Sigmoid colon (tissue), 7 donors: ENCODE data around the gene UNC45B. TPM values are rescaled to one million over a fixed set of nuclear protein-coding genes. Genes with fewer than 3 reads are reported as not detected.
A peak's percentile ranks its signal among the peaks of the same experiment; 100 is the strongest.

Source experiments
- DNase-seq: peaks from one replicate; pipeline ENCODE4 v3.0.0-alpha.2; 2019
- H3K27ac ChIP-seq, 4 donors: fragments of 200-600 bp; sonication (generic); one replicate each; pipeline ENCODE4 v1.5.1; 2016 to 2019; ENCODE audit warnings: mild to moderate bottlenecking in 1 of 4
- H3K27me3 ChIP-seq, 3 donors: fragments of 200-600 bp; sonication (generic); one replicate each; pipeline ENCODE4 v1.5.1; 2019; ENCODE audit warnings: mild to moderate bottlenecking in 1 of 3
- H3K36me3 ChIP-seq, 4 donors: fragments of 200-600 bp; sonication (generic); one replicate each; pipeline ENCODE4 v1.5.1; 2016 to 2019
- H3K4me1 ChIP-seq, 4 donors: fragments of 200-600 bp; sonication (generic); one replicate each; pipeline ENCODE4 v1.5.1; 2017 to 2019
- H3K4me3 ChIP-seq, 4 donors: fragments of 200-600 bp; sonication (generic); one replicate each; pipeline ENCODE4 v1.5.1; 2017 to 2019; ENCODE audit warnings: mild to moderate bottlenecking in 2 of 4, moderate library complexity in 1 of 4
- H3K9me3 ChIP-seq, 4 donors: fragments of 200-600 bp in 3 of 4; sonication (generic) in 3 of 4; one replicate each; pipeline versions ENCODE4 v1.5.1 to v1.6.1; 2013 to 2019
- CTCF ChIP-seq, 4 experiments: fragments of 450-650 bp in 3 of 4; fragments of 200-600 bp in 1 of 4; IDR thresholded peaks; one replicate each; pipeline ENCODE4 v1.5.1; 2016 to 2019; ENCODE audit warnings: antibody characterized with exemption in 4 of 4, mild to moderate bottlenecking in 3 of 4, moderate library complexity in 2 of 4
- EP300 ChIP-seq, 4 donors: sonication (generic); formaldehyde crosslinking; IDR thresholded peaks; one replicate each; pipeline ENCODE4 v1.6.1; 2017; ENCODE audit warnings: antibody characterized with exemption in 4 of 4
- POLR2A ChIP-seq, 2 donors: fragments of 450-650 bp; IDR thresholded peaks; one replicate each; pipeline ENCODE4 v1.6.1; 2016; ENCODE audit warnings: antibody characterized with exemption in 2 of 2, mild to moderate bottlenecking in 2 of 2, moderate library complexity in 2 of 2
- POLR2AphosphoS5 ChIP-seq, 4 donors: sonication (generic); formaldehyde crosslinking; IDR thresholded peaks; one replicate each; pipeline ENCODE4 v1.6.1; 2017; ENCODE audit warnings: antibody characterized with exemption in 4 of 4
- WGBS, 2 donors: extraction: QIAGEN DNeasy Blood & Tissue Kit; methylation state at CpG; one replicate each; pipeline ENCODE4 v1.1.7; 2013; 5-methylcytosine and 5-hydroxymethylcytosine counted together
- intact Hi-C: fragments of 100-400 bp; cut with DNase I; formaldehyde crosslinking; loops from one replicate; pipeline ENCODE4 v1.15.1; 2023
- polyA plus RNA-seq, 3 donors: library from polyadenylated mRNA; stranded (reverse); fragments of 200-250 nt; gene quantifications; one replicate each; pipeline ENCODE4 v1.2.3, GENCODE V29; 2013
- total RNA-seq, 4 donors: library from RNA; depleted of rRNA; stranded (reverse); fragments of >200 nt; gene quantifications; one replicate each; pipeline ENCODE4 v1.1.0, GENCODE V29; 2016
- donor health status: healthy with polysubstance abuse.
- donor health status: Bipolar disorder and iron deficiency.
- donor health status: healthy.

UNC45B gene
- total and polyA plus RNA-seq, 7 donors: under 0.01 to 0.03 TPM; not detected in 5

GRCh38 chr17:35166526-35166925 is 18.9 kb downstream of the UNC45B start:
- H3K4me3 ChIP-seq: no peak overlapping the region
- WGBS, 2 donors: 53 to 69% methylated on average over 5 of the region's 5 CpGs
- intact Hi-C loops: loop anchor here (10.0 kb wide), 1 partner anchor 578 kb away; no protein-coding TSS in a partner anchor
- no peaks in the 10 kb centered on the region for H3K9me3 ChIP-seq
- H3K4me1 ChIP-seq: no peaks in the 10 kb centered on the region
- DNase-seq: peak; percentile 49
- no peaks in the 10 kb centered on the region for H3K36me3 ChIP-seq
- no peak overlapping the region for H3K27ac ChIP-seq
- no peaks in the 10 kb centered on the region for H3K27me3 ChIP-seq
- TF ChIP-seq POLR2AphosphoS5 (IDR thresholded peaks at IDR 0.05): no peak
- TF ChIP-seq CTCF (IDR thresholded peaks at IDR 0.05): no peak
- TF ChIP-seq POLR2A (IDR thresholded peaks at IDR 0.05): no peak
- TF ChIP-seq EP300 (IDR thresholded peaks at IDR 0.05): no peak

DNA sequence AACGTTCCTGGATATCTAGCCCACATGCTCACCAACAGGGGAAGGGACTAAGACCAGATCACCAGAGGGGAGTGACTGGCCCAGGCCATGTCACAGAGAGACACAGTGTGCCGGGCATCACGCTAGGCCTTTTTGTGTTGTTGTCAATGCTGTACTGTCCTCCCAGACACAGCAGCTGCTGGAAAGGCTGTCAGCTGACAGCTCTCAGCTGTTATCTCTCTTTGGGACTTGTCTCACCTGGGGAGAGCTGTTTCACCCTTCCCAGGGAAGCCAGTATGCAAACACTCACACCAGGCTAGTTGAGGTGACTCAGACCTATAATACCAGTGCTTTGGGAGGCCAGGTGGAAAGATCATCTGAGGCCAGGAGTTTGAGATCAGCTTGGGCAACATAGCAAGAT is 19.4 kb downstream of the UNC45B start:
- 48 to 76% methylated on average over 3 of the region's 3 CpGs for WGBS, 2 donors
- H3K9me3 ChIP-seq: no peaks in the 10 kb centered on the region
- no peaks in the 10 kb centered on the region for H3K4me1 ChIP-seq
- H3K27me3 ChIP-seq: no peaks in the 10 kb centered on the region
- no peak overlapping the region for H3K4me3 ChIP-seq
- DNase-seq: peak; percentile 20
- H3K27ac ChIP-seq: no peak overlapping the region
- TF ChIP-seq EP300 (IDR thresholded peaks at IDR 0.05): no peak
- TF ChIP-seq POLR2A (IDR thresholded peaks at IDR 0.05): no peak
- no peak for TF ChIP-seq POLR2AphosphoS5 (IDR thresholded peaks at IDR 0.05)
- no peak for TF ChIP-seq CTCF (IDR thresholded peaks at IDR 0.05)
- intact Hi-C loops: loop anchor here (10.0 kb wide), 1 partner anchor 578 kb away; no protein-coding TSS in a partner anchor
- no peaks in the 10 kb centered on the region for H3K36me3 ChIP-seq

DNA sequence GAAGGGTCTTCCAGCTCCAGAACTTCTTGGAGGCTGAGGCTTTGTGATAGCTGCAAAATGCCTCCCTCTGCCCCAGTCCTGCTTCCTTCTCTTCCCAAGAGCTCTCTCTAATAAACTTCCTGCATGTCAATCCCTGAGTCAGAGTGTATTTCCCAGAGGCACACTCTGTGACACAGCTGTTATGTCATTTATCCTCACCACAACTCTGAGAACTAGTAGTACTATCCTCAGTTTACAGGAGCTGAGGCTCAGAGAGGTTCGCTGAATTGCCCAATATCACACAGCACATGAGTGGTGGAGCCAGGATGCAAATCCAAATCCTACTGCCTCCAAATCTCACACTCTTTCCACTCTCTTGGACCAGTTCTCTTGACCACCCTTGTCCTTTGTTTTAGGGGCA is 20.0 kb downstream of the UNC45B start:
- no peaks in the 10 kb centered on the region for H3K27me3 ChIP-seq
- H3K4me1 ChIP-seq: no peaks in the 10 kb centered on the region
- no peak overlapping the region for H3K27ac ChIP-seq
- peak; percentile 4 for DNase-seq
- H3K4me3 ChIP-seq: no peak overlapping the region
- intact Hi-C loops: loop anchor here (10.0 kb wide), 1 partner anchor 577 kb away; no protein-coding TSS in a partner anchor
- no peaks in the 10 kb centered on the region for H3K9me3 ChIP-seq
- no peak for TF ChIP-seq EP300 (IDR thresholded peaks at IDR 0.05)
- TF ChIP-seq POLR2A (IDR thresholded peaks at IDR 0.05): no peak
- TF ChIP-seq POLR2AphosphoS5 (IDR thresholded peaks at IDR 0.05): no peak
- 72 to 88% methylated on average over 1 of the region's 1 CpG for WGBS, 2 donors
- H3K36me3 ChIP-seq: no peaks in the 10 kb centered on the region

- Histone ChIP-seq H3K4me3 (no peak overlapping the region), H3K9me3 (no peaks in the 10 kb centered on the region), H3K36me3 (no peaks in the 10 kb centered on the region), H3K4me1 (no peaks in the 10 kb centered on the region), H3K27me3 (no peaks in the 10 kb centered on the region), H3K27ac (no peak overlapping the region)
- DNase-seq: no peak
- TF ChIP-seq CTCF (IDR thresholded peaks at IDR 0.05) (no peak), POLR2AphosphoS5 (IDR thresholded peaks at IDR 0.05) (no peak), POLR2A (IDR thresholded peaks at IDR 0.05) (no peak), EP300 (IDR thresholded peaks at IDR 0.05) (no peak)
- 89 to 91% methylated on average over 17 of the region's 17 CpGs for WGBS, 2 donors
- intact Hi-C loops: loop anchor here (2.0 to 10.0 kb wide), 3 partner anchors 142 to 575 kb away; no protein-coding TSS in a partner anchor
Measured at GRCh38 chr17:35169835-35170363, 22.3 kb downstream of the UNC45B start.

GRCh38 chr17:35170968-35171771 is 23.6 kb downstream of the UNC45B start:
- Histone ChIP-seq H3K27ac (no peak overlapping the region), H3K4me3 (no peak overlapping the region), H3K36me3 (no peaks in the 10 kb centered on the region), H3K27me3 (no peaks in the 10 kb centered on the region), H3K9me3 (no peaks in the 10 kb centered on the region), H3K4me1 (no peaks in the 10 kb centered on the region)
- intact Hi-C loops: loop anchor here (2.0 to 5.0 kb wide), 2 partner anchors 141 to 368 kb away; no protein-coding TSS in a partner anchor
- WGBS, 2 donors: 63 to 78% methylated on average over 18 of the region's 18 CpGs
- no peak for TF ChIP-seq POLR2AphosphoS5 (IDR thresholded peaks at IDR 0.05)
- peak in 3 of 4 experiments; percentile 7 to 26 (median 16) for TF ChIP-seq CTCF (IDR thresholded peaks at IDR 0.05)
- TF ChIP-seq POLR2A (IDR thresholded peaks at IDR 0.05): no peak
- TF ChIP-seq EP300 (IDR thresholded peaks at IDR 0.05): no peak
- DNase-seq: no peak
